ENCODE results near the gene PIF1. TPM values are rescaled to one million over a fixed set of nuclear protein-coding genes. Genes with fewer than 3 reads are reported as not detected.

Gene PIF1
- total RNA-seq, 1 experiment from 2014 or later = 74.4 TPM

DNA sequence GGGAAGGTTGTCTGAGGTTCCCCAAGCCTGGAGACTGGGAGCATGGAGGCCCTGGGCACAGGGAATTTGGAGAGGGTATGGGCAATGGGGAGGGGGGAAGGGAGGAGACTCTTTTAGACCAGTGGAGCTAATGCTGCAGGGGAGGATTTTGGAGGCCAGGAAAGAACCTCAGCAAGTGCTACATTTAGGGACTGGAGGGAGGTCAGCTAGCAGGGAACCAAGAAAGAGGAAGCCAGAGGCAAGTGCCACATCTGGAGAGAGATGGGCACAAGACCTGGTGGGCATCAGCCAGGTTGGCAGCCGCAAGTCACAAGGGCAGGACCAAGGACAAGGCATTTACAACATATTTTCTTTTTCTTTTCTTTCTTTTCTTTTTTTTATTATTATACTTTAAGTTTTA is 37.0 kb upstream of the PIF1 start:
- Histone ChIP-seq H4K91ac (ENCODE audit: insufficient read length, low read depth, low read length) (no peak overlapping the region), H3K4me1 (ENCODE audit: insufficient read depth, low read length) (peaks cover 9% of the 10 kb centered on the region; the same call in 1 of the 2 replicates), H3K27me3 (ENCODE audit: insufficient read depth, low read length) (no peaks in the 10 kb centered on the region), H4K8ac (replicated peaks; ENCODE audit: insufficient read length, low read depth, low read length) (no peak overlapping the region), H3K14ac (ENCODE audit: insufficient read depth, low read length) (no peak overlapping the region), H3K27ac (ENCODE audit: insufficient read length, low read depth, low read length) (no peak overlapping the region), H2BK5ac (ENCODE audit: insufficient read length, low read length) (no peak overlapping the region), H3K9ac (ENCODE audit: extremely low read depth, insufficient read length, low read length) (no peak overlapping the region), H3K4me2 (ENCODE audit: insufficient read depth, insufficient read length, low read length) (no peak overlapping the region), H3K23me2 (ENCODE audit: insufficient read length, low read depth, low read length, poor library complexity, severe bottlenecking) (no peaks in the 10 kb centered on the region), H2BK20ac (ENCODE audit: low read depth, low read length, poor library complexity, severe bottlenecking) (no peak overlapping the region), H4K20me1 (ENCODE audit: control insufficient read depth, insufficient read depth, insufficient read length) (no peaks in the 10 kb centered on the region), H3K23ac (ENCODE audit: insufficient read length, low read depth, low read length) (no peak overlapping the region), H3K4ac (ENCODE audit: low read depth, low read length) (no peak overlapping the region), H3T11ph (ENCODE audit: low read length) (no peak overlapping the region), H3K9me3 (ENCODE audit: control insufficient read depth, low read depth, low read length) (no peaks in the 10 kb centered on the region), H2BK120ac (ENCODE audit: low read depth, low read length, poor library complexity, severe bottlenecking) (no peak overlapping the region), H2AK5ac (ENCODE audit: insufficient read length, low read length) (no peak overlapping the region), H3K79me1 (ENCODE audit: insufficient read depth, low read depth, low read length, poor library complexity, severe bottlenecking) (no peaks in the 10 kb centered on the region), H2BK12ac (ENCODE audit: insufficient read length, low read depth, low read length) (no peak overlapping the region), H3K18ac (ENCODE audit: insufficient read length, low read depth, low read length) (no peak overlapping the region), H4K5ac (ENCODE audit: insufficient read length, low read depth, low read length) (no peak overlapping the region), H3K79me2 (ENCODE audit: insufficient read depth, low read length) (no peaks in the 10 kb centered on the region), H2BK15ac (ENCODE audit: low read depth, low read length) (no peak overlapping the region), H2AFZ (ENCODE audit: low read length) (no peak overlapping the region), H3K56ac (ENCODE audit: insufficient read length, low read depth, low read length) (no peak overlapping the region)
- Mint-ChIP-seq H3K9me3 (no peaks in the 10 kb centered on the region), H3K36me3 (ENCODE audit: insufficient read depth in 1 of 3, low read depth in 3 of 3) (peaks cover 17 to 52% (median 38%) of the 10 kb centered on the region in 3 experiments), H3K27me3 (ENCODE audit: low read depth) (no peaks in the 10 kb centered on the region), H3K4me3 (no peak overlapping the region), H3K27ac (peak overlapping the region in 2 of 3 experiments; percentile 71 to 86; a peak in 2 of 7 replicates), H3K4me1 (peaks cover 46 to 61% of the 10 kb centered on the region in 2 experiments)
- TF ChIP-seq, protein P1, sequence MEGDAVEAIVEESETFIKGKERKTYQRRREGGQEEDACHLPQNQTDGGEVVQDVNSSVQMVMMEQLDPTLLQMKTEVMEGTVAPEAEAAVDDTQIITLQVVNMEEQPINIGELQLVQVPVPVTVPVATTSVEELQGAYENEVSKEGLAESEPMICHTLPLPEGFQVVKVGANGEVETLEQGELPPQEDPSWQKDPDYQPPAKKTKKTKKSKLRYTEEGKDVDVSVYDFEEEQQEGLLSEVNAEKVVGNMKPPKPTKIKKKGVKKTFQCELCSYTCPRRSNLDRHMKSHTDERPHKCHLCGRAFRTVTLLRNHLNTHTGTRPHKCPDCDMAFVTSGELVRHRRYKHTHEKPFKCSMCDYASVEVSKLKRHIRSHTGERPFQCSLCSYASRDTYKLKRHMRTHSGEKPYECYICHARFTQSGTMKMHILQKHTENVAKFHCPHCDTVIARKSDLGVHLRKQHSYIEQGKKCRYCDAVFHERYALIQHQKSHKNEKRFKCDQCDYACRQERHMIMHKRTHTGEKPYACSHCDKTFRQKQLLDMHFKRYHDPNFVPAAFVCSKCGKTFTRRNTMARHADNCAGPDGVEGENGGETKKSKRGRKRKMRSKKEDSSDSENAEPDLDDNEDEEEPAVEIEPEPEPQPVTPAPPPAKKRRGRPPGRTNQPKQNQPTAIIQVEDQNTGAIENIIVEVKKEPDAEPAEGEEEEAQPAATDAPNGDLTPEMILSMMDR (conservative IDR thresholded peaks at IDR 0.05) = no peak
- DNase-seq = no peak
- WGBS (ENCODE audit: extremely low coverage, insufficient read length, low lambda C conversion rate) = no CpG with 5 or more reads among the region's 1 CpG

All from H9 (cell line).